GM12864 (cell line): ENCODE measurements around the gene LRIG2.
"Not testable (repeated sequence)": the region's sequence is repeated elsewhere in the genome, so short reads cannot be mapped to it uniquely, and the experiment has no call there.

Experiments
- DNase-seq: peaks from one replicate; pipeline ENCODE4 v3.0.0-alpha.2; 2011; ENCODE audit warnings: low read depth
- H3K4me3 ChIP-seq: 2 replicates; pipeline ENCODE4 v1.5.1; 2011; ENCODE audit warnings: mild to moderate bottlenecking, low read depth, low read length, control low read depth
- TF ChIP-seq, protein P1 (sequence below): IDR thresholded peaks from 2 replicates; pipeline ENCODE4 v1.5.1; 2011; ENCODE audit warnings: low read depth, mild to moderate bottlenecking, moderate library complexity, low read length, control low read depth, inconsistent platforms; ENCODE audit errors: missing control alignments

LRIG2 gene, protein sequence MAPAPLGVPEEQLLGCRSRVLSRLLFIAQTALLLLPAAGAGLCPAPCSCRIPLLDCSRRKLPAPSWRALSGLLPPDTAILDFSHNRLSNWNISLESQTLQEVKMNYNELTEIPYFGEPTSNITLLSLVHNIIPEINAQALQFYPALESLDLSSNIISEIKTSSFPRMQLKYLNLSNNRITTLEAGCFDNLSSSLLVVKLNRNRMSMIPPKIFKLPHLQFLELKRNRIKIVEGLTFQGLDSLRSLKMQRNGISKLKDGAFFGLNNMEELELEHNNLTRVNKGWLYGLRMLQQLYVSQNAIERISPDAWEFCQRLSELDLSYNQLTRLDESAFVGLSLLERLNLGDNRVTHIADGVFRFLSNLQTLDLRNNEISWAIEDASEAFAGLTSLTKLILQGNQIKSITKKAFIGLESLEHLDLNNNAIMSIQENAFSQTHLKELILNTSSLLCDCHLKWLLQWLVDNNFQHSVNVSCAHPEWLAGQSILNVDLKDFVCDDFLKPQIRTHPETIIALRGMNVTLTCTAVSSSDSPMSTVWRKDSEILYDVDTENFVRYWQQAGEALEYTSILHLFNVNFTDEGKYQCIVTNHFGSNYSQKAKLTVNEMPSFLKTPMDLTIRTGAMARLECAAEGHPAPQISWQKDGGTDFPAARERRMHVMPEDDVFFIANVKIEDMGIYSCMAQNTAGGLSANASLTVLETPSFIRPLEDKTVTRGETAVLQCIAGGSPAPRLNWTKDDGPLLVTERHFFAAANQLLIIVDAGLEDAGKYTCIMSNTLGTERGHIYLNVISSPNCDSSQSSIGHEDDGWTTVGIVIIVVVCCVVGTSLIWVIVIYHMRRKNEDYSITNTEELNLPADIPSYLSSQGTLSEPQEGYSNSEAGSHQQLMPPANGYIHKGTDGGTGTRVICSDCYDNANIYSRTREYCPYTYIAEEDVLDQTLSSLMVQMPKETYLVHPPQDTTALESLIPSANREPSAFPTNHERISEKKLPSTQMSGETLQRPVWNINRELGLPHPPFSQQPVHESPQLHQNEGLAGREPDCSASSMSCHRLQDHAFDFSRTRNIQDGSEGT

DNA sequence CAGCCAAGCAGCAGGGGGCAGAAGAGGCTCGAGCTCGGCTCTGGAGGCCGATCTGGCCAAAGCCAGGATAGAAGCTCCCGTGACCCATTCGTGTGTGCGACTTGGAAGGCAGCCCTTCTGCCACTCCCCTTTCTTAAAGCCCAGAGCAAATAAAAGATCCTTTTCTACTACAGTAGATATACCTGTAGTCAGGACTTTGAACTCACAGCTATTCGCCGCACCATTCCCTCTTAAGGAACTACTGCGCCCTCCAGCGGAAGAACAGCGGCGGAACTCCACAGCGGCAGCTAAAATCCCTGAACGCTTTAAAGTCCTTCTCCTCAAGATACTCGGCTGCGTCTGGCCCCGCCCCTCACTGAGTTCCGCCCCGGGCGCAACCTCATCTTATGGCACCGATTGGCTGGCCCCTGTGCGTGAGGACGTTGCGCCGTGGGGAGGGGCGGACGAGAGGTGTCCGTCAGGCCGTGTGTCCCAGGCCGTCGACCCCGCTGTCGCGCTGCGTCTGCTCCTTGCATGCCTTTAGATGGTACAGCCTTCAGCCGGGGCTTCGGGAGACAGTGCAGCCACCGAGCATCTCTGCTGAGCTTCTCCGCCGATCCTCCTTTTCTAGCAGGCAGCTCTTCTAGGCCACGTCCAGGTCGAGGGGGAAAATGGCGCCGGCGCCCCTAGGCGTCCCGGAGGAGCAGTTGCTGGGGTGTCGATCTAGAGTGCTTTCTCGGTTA lies at the start of gene LRIG2:
Gene LRIG2, plus strand, starts transcription at position 442 of the 722 bp plus-strand sequence. Its CDS starts 209 bp downstream, at position 651.
- DNase-seq = peak; percentile 91
- TF ChIP-seq, protein P1, sequence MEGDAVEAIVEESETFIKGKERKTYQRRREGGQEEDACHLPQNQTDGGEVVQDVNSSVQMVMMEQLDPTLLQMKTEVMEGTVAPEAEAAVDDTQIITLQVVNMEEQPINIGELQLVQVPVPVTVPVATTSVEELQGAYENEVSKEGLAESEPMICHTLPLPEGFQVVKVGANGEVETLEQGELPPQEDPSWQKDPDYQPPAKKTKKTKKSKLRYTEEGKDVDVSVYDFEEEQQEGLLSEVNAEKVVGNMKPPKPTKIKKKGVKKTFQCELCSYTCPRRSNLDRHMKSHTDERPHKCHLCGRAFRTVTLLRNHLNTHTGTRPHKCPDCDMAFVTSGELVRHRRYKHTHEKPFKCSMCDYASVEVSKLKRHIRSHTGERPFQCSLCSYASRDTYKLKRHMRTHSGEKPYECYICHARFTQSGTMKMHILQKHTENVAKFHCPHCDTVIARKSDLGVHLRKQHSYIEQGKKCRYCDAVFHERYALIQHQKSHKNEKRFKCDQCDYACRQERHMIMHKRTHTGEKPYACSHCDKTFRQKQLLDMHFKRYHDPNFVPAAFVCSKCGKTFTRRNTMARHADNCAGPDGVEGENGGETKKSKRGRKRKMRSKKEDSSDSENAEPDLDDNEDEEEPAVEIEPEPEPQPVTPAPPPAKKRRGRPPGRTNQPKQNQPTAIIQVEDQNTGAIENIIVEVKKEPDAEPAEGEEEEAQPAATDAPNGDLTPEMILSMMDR = peak; percentile 87

DNA sequence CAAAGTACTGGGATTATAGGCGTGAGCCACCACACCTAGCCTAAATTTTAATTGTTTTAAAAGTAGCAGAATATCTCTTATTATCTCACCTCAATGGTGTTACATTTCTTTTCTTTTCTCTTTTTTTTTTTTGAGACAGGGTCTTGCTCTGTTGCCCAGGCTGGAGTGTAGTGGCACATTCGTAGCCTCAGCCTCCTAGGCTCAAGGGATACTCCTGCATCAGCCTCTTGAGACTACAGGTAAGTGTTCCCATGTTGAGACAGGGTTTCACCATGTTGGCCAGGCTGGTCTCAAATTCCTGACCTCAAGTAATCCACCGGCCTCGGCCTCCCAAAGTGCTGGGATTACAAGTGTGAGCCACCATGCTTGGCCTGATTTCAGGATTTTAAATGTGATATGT lies 49.7 kb upstream of the LRIG2 start:
- H3K4me3 ChIP-seq, DNase-seq: not testable (repeated sequence)

More for the DNA sequence above, at the start of gene LRIG2:
- H3K4me3 ChIP-seq = peak within 1 kb of the TSS; percentile 100

DNA sequence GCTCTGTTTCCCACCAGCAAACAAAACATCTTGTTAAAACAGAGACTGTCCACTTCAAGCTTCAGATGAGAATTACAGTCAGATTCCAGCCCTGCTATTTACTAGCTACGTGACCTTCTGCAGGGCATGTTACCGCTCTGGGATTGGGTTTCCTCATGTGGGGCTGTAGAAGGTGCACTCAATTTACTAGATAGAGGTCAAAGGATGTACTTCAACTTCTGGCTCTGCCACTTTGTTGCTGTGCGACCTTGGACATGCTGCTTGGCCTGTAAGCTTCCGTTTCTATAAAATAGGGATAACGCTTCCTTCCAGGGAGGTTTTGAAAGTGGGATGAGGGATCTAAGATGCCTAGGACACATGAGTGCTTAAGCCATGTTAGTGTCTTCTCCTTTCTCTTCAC lies 46.0 kb upstream of the LRIG2 start:
- DNase-seq = no peak
- no peak overlapping the region for H3K4me3 ChIP-seq
- TF ChIP-seq, protein P1 = no peak

DNA sequence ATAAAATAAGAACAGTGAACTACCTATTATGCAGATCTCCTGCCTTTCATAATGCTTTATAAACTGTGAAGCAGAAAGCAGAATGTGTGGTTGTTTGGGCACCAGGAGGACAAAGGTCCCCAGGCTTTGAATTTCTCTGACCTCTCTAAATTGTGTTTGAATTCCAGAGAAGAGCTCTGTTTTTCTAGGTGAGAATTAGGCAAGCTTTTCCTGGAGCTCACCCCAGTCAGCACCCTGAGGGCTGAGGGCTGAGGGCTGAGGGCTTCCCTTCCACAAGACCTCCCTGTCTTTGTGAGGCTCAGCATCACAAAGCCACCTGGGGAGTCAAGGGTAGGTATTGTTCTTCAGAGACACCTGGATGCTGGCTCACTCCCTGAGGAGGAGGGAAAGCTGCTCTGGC lies 45.5 kb upstream of the LRIG2 start:
- DNase-seq = no peak
- no peak overlapping the region for H3K4me3 ChIP-seq
- TF ChIP-seq, protein P1 = no peak

DNA sequence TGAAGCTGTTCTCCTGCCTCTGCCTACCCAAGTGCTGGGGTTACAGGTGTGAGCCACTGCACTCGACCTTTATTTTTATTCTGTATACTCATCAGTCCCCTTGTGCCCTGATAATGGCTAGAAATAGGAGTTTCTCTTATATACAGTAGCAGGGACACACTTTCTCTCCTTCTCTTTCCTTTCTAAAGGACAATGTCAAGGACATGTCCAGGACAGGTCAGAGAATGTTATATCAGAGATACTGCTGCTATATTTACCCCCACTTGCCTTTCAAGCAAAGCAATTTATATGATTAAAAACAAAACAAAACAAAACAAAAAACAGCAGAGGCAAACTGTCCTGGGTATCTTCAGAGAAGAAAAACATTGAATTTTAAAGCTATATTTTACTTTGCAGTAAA lies 43.2 kb upstream of the LRIG2 start:
- no peak overlapping the region for H3K4me3 ChIP-seq
- TF ChIP-seq, protein P1 = no peak
- no peak for DNase-seq

DNA sequence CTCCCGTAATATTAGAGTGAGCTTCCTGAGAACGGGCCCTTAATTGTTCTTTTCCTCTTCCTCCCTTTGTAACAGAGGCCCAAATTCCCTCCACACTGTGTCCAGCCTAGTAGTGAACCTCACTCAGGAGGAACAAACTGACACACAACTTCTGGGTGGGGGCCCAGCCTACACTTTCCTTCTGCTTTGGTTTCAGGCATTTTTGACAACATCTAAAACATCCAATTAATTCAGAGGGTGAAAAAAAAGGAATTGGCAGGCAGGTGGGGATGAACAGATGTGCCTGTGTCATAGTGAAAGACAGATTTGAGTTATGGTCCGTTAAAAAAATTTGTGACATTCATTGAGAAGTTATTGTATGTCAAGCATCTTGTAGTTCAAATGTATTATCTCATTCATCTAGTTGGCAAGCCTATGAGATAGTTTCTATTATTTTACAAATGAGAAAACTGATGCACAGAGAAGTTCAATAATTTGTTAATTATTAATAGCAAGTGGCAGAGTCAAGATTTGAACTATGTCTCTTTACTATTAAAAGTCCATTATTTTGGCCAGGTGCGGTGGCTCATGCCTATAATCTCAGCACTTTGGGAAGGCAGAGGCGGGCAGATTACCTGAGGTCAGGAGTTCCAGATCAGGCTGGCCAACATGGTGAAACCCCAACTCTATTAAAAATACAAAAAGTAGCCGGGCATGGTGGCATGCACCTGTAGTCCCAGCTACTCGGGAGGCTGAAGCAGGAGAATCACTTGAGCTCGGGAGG lies 41.6 kb upstream of the LRIG2 start:
- DNase-seq = no peak
- TF ChIP-seq, protein P1 = no peak
- no peak overlapping the region for H3K4me3 ChIP-seq
